ENCODE data around the gene TMEM132A.

Gene TMEM132A

DNA sequence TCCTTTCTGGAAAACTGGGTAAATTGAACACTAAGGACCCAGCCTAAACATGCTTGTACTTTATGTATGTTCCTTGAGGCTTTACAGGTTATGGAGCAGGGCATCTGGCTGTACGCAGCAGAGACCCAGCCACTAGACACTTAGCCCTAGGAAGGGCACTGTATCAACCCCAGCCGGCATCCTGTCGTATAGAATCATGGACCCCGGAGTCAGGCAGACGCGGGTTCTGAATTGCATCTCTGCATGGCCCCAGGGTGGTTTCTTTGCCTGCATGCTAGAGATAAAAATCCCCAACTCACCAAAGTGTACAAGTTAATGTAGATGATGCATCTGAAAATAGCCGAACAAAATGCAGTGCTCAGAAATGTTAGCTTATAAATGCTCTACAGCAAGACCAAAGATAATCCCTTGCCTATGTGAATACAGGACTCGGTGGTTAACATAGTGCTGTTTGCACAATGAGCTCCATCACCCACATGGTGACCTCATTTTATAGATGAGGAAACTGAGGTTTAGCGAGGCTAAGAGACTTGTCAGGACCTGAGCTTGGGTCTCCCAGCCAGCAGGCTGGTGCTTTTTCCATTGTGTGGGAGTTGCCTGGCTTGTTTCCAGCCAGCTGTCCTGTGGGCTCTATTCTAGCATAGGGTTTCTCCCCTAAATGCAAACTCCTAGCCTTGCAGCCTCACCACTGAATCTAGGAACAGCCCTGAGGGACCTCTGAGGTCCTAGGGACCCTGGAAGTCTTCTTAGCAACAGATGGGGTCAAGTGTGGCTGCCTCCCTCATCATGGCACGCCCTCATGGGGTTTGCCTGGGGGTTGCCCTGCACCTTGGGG, 54.5 kb downstream of the TMEM132A start:
- no peak overlapping the region for H3K4me2 ChIP-seq (ENCODE audit: low read depth, low read length)

DNA sequence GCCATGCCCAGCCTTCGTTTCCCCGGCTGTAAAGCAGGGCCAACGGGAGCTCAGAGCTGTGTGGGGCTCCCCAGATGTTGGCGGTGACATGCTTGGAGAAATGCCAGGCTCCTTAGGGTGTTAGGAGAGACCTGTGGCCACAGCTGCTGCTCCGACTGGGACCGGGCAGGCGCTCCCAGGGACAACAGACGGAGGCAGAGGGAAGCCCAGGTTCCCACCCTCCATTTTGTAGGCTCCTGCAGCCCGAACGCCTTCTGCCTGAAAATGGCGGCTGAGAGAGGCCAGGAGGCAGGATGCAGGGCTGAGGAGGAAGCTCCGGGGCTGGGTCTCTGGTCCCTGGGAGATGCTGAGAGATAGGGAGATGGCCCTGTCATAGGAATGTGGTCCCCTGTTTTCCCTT, 57.3 kb downstream of the TMEM132A start:
- Histone ChIP-seq H3K36me3 (replicated peaks; ENCODE audit: insufficient read depth, low read length) (no peaks in the 10 kb centered on the region), H3F3A (ENCODE audit: insufficient read depth, low read length) (no peaks in the 10 kb centered on the region; the same call in 1 of the 2 replicates), H3K27me3 (replicated peaks; ENCODE audit: insufficient read depth, low read length) (no peaks in the 10 kb centered on the region), H3K79me2 (ENCODE audit: low read length) (no peaks in the 10 kb centered on the region), H3K4me1 (ENCODE audit: low read length) (peaks cover 9% of the 10 kb centered on the region), H3K9me3 (replicated peaks; ENCODE audit: insufficient read depth, low read length) (no peaks in the 10 kb centered on the region), H2AFZ (ENCODE audit: low read length) (no peak overlapping the region), H3K4me3 (ENCODE audit: low read length) (no peak overlapping the region), H3K27ac (ENCODE audit: low read length) (no peak overlapping the region), H3K9ac (ENCODE audit: low read length) (no peak overlapping the region), H3K4me2 (ENCODE audit: low read depth, low read length) (no peak overlapping the region), H3K9me2 (replicated peaks; ENCODE audit: insufficient read depth, low read length) (no peaks in the 10 kb centered on the region), H4K20me1 (ENCODE audit: insufficient read depth, low read length) (no peaks in the 10 kb centered on the region)
- DNase-seq = no peak
- no peak for TF ChIP-seq EZH2 (optimal IDR thresholded peaks at IDR 0.05; ENCODE audit: low read depth, low read length)
- TF ChIP-seq, protein P1, sequence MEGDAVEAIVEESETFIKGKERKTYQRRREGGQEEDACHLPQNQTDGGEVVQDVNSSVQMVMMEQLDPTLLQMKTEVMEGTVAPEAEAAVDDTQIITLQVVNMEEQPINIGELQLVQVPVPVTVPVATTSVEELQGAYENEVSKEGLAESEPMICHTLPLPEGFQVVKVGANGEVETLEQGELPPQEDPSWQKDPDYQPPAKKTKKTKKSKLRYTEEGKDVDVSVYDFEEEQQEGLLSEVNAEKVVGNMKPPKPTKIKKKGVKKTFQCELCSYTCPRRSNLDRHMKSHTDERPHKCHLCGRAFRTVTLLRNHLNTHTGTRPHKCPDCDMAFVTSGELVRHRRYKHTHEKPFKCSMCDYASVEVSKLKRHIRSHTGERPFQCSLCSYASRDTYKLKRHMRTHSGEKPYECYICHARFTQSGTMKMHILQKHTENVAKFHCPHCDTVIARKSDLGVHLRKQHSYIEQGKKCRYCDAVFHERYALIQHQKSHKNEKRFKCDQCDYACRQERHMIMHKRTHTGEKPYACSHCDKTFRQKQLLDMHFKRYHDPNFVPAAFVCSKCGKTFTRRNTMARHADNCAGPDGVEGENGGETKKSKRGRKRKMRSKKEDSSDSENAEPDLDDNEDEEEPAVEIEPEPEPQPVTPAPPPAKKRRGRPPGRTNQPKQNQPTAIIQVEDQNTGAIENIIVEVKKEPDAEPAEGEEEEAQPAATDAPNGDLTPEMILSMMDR (IDR thresholded peaks at IDR 0.05; ENCODE audit: low read length) = no peak
- no peak for TF ChIP-seq EZH2phosphoT487 (IDR thresholded peaks at IDR 0.05; ENCODE audit: low read length)

More for the DNA sequence above, 54.5 kb downstream of the TMEM132A start:
- Histone ChIP-seq H3K9ac (ENCODE audit: low read length) (no peak overlapping the region), H3K9me2 (replicated peaks; ENCODE audit: insufficient read depth, low read length) (no peaks in the 10 kb centered on the region), H3K36me3 (replicated peaks; ENCODE audit: insufficient read depth, low read length) (no peaks in the 10 kb centered on the region), H3K4me1 (ENCODE audit: low read length) (no peaks in the 10 kb centered on the region), H3K27me3 (replicated peaks; ENCODE audit: insufficient read depth, low read length) (no peaks in the 10 kb centered on the region), H3K27ac (ENCODE audit: low read length) (no peak overlapping the region), H3K9me3 (replicated peaks; ENCODE audit: insufficient read depth, low read length) (no peaks in the 10 kb centered on the region), H4K20me1 (ENCODE audit: insufficient read depth, low read length) (no peaks in the 10 kb centered on the region), H3F3A (ENCODE audit: insufficient read depth, low read length) (no peaks in the 10 kb centered on the region), H3K79me2 (ENCODE audit: low read length) (no peaks in the 10 kb centered on the region), H3K4me3 (ENCODE audit: low read length) (no peak overlapping the region), H2AFZ (ENCODE audit: low read length) (no peak overlapping the region)
- TF ChIP-seq EZH2 (optimal IDR thresholded peaks at IDR 0.05; ENCODE audit: low read depth, low read length) (no peak), EZH2phosphoT487 (IDR thresholded peaks at IDR 0.05; ENCODE audit: low read length) (no peak)
- TF ChIP-seq, protein P1 (IDR thresholded peaks at IDR 0.05; ENCODE audit: low read length) = no peak
- no peak for DNase-seq

DNA sequence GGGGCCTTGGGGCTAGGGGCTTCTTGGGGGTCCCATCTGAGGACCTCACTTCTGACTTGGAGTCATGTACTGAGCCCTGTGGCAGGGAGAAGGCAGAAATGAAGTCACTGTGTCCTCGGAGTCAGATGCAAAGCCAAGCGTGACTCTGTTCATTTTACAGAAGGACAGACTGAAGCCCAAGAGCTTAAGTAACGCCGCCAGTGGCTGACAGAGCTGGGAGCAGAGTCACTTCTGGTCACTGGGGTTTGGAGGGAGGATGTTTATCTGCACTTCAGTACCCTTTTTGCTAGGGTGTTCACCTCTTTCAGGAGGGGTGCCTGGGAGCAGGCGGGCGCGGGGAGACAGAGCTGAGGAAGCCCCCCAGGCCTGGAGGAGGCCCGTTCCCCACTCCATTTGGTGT, 57.9 kb downstream of the TMEM132A start:
- Histone ChIP-seq H3F3A (ENCODE audit: insufficient read depth, low read length) (peaks cover 4% of the 10 kb centered on the region; the same call in 1 of the 2 replicates), H3K27ac (ENCODE audit: low read length) (no peak overlapping the region), H3K9ac (ENCODE audit: low read length) (no peak overlapping the region), H3K79me2 (ENCODE audit: low read length) (no peaks in the 10 kb centered on the region), H2AFZ (ENCODE audit: low read length) (no peak overlapping the region), H3K4me1 (ENCODE audit: low read length) (peaks cover 9% of the 10 kb centered on the region), H3K4me2 (ENCODE audit: low read depth, low read length) (no peak overlapping the region), H3K36me3 (replicated peaks; ENCODE audit: insufficient read depth, low read length) (no peaks in the 10 kb centered on the region), H4K20me1 (ENCODE audit: insufficient read depth, low read length) (no peaks in the 10 kb centered on the region), H3K4me3 (ENCODE audit: low read length) (no peak overlapping the region), H3K9me3 (replicated peaks; ENCODE audit: insufficient read depth, low read length) (no peaks in the 10 kb centered on the region), H3K9me2 (replicated peaks; ENCODE audit: insufficient read depth, low read length) (no peaks in the 10 kb centered on the region), H3K27me3 (replicated peaks; ENCODE audit: insufficient read depth, low read length) (no peaks in the 10 kb centered on the region)
- no peak for DNase-seq
- TF ChIP-seq EZH2phosphoT487 (IDR thresholded peaks at IDR 0.05; ENCODE audit: low read length) (no peak), EZH2 (optimal IDR thresholded peaks at IDR 0.05; ENCODE audit: low read depth, low read length) (no peak)
- TF ChIP-seq, protein P1 (IDR thresholded peaks at IDR 0.05; ENCODE audit: low read length) = no peak
